Body of pancreas (tissue), 4 donors: ENCODE data around the gene KIF18B.

Experiments
- POLR2A ChIP-seq, 3 donors: fragments of 450-650 bp; IDR thresholded peaks; one replicate each; pipeline ENCODE4 v1.6.1; 2016; ENCODE audit warnings: antibody characterized with exemption in 3 of 3, mild to moderate bottlenecking in 2 of 3
- TF ChIP-seq, protein P1 (sequence below), 7 experiments: fragments of 450-650 bp in 4 of 7; fragments of 200-600 bp in 3 of 7; sonication (generic) in 3 of 7; IDR thresholded peaks; one replicate each; pipeline ENCODE4 v1.5.1; 2016 to 2019; ENCODE audit warnings: antibody characterized with exemption in 7 of 7

DNA sequence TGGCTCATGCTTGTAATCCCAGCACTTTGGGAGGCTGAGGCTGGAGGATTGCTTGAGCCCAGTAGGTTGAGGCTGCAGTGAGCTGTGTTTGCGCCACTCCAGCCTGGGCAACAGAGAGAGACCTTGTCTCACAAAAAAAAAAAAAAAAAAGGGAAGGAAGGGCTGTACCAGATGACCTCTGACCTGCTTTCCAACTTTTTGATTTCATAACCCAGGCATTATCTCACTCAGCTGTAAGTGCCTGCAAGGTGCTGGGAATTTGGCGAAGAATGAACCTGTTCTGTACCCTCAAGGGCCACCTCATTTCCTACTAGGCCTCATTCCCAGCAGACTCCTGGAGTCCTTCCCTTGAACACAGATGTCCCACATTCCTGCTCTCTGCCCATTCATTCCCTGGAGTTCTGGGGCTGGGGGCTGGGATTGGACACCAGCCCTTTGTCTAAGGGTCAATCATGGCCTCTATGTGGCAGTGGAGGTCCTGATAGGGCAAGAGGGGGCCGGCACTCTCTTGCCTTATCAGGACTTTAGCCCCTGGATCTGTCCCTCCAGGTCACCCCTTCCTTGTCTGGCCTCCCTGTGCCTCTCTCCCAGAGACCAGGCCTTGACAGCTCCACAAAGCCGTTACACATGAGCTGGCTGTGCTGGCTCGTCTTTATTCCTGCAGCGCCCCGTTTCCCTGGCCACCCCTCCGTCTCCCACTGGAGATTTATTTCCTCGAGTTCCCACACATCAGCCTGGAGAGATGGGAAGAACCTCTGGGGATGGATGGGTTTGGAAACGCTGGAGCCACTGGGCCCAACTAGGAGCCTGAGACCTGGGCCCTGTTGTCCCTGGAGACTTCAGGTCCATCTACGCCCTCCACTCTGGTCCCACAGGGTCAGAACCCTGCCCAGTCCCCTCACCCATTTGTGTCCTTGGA lies 31.5 kb downstream of the KIF18B start:
- TF ChIP-seq, protein P1, sequence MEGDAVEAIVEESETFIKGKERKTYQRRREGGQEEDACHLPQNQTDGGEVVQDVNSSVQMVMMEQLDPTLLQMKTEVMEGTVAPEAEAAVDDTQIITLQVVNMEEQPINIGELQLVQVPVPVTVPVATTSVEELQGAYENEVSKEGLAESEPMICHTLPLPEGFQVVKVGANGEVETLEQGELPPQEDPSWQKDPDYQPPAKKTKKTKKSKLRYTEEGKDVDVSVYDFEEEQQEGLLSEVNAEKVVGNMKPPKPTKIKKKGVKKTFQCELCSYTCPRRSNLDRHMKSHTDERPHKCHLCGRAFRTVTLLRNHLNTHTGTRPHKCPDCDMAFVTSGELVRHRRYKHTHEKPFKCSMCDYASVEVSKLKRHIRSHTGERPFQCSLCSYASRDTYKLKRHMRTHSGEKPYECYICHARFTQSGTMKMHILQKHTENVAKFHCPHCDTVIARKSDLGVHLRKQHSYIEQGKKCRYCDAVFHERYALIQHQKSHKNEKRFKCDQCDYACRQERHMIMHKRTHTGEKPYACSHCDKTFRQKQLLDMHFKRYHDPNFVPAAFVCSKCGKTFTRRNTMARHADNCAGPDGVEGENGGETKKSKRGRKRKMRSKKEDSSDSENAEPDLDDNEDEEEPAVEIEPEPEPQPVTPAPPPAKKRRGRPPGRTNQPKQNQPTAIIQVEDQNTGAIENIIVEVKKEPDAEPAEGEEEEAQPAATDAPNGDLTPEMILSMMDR (IDR thresholded peaks at IDR 0.05) = no peak
- TF ChIP-seq POLR2A (IDR thresholded peaks at IDR 0.05) = no peak
